ENCODE measurements around the gene ZNF789. TPM values are rescaled to one million over a fixed set of nuclear protein-coding genes. Genes with fewer than 3 reads are reported as not detected.

The ZNF789 gene
- total RNA-seq, 2 experiments from 2014 or later = 32.2 to 59.6 TPM

- no peak overlapping the region for H2AFZ ChIP-seq (ENCODE audit: low read length)
- TF ChIP-seq EZH2phosphoT487 (IDR thresholded peaks at IDR 0.05; ENCODE audit: borderline replicate concordance, low read depth, low read length) = no peak
- no peak for TF ChIP-seq CTCF (conservative IDR thresholded peaks at IDR 0.05; ENCODE audit: low read length)
- H3K27ac ChIP-seq (ENCODE audit: low read depth, low read length, poor library complexity, severe bottlenecking) = no peak overlapping the region
- no peak for DNase-seq (ENCODE audit: low spot score)
- no TSS peak for BruUV-seq (replicated peaks)
- peaks cover 74% of the 10 kb centered on the region for H3K36me3 ChIP-seq (ENCODE audit: insufficient read depth, low read length)
- peaks cover 9% of the 10 kb centered on the region for H3K4me1 ChIP-seq (ENCODE audit: insufficient read depth, low read length, poor library complexity, severe bottlenecking)
- H4K20me1 ChIP-seq (ENCODE audit: insufficient read depth, low read length) = no peaks in the 10 kb centered on the region; the same call in 1 of the 2 replicates
- intact Hi-C loops (cut with micrococcal nuclease; ENCODE audit: unreplicated experiment) = no loop called here
- no peak overlapping the region for H3K4me3 ChIP-seq (ENCODE audit: low read depth, low read length, poor library complexity, severe bottlenecking)
- ChIA-PET POLR2A (interaction anchor here (0.7 kb wide), 1 partner anchor 15 kb away, joined by 3 read pairs; no protein-coding TSS in a partner anchor), CTCF (ENCODE audit: unreplicated experiment) (no interaction called here)
- no peaks in the 10 kb centered on the region for H3K9me2 ChIP-seq (ENCODE audit: insufficient read depth, low read length)
- no peaks in the 10 kb centered on the region for H3K9me3 ChIP-seq (ENCODE audit: low read length)
- H3K4me2 ChIP-seq (ENCODE audit: low read length) = no peak overlapping the region
- peaks cover 50% of the 10 kb centered on the region for H3K79me2 ChIP-seq (ENCODE audit: insufficient read depth, low read depth, low read length)
Observed at GRCh38 chr7:99478464-99479440, 6.1 kb downstream of the ZNF789 start.

- no peak overlapping the region for H3K4me2 ChIP-seq (ENCODE audit: low read length)
- DNase-seq (ENCODE audit: low spot score) = no peak
- POLR2A ChIA-PET = no interaction called here
- no peak overlapping the region for H3K27ac ChIP-seq (ENCODE audit: low read depth, low read length, poor library complexity, severe bottlenecking)
- no peaks in the 10 kb centered on the region for H3K9me3 ChIP-seq (ENCODE audit: low read length)
- no peaks in the 10 kb centered on the region for H3K79me2 ChIP-seq (ENCODE audit: insufficient read depth, low read depth, low read length)
- no peaks in the 10 kb centered on the region for H3K9me2 ChIP-seq (ENCODE audit: insufficient read depth, low read length)
- H2AFZ ChIP-seq (ENCODE audit: low read length) = no peak overlapping the region
- no TSS peak for BruUV-seq (replicated peaks)
- TF ChIP-seq CTCF (conservative IDR thresholded peaks at IDR 0.05; ENCODE audit: low read length) (no peak), EZH2phosphoT487 (IDR thresholded peaks at IDR 0.05; ENCODE audit: borderline replicate concordance, low read depth, low read length) (no peak)
- peaks cover 54% of the 10 kb centered on the region for H3K36me3 ChIP-seq (ENCODE audit: insufficient read depth, low read length)
- H4K20me1 ChIP-seq (ENCODE audit: insufficient read depth, low read length) = no peaks in the 10 kb centered on the region
- intact Hi-C loops (cut with micrococcal nuclease; ENCODE audit: unreplicated experiment) = no loop called here
- CTCF ChIA-PET (ENCODE audit: unreplicated experiment) = no interaction called here
- no peaks in the 10 kb centered on the region for H3K4me1 ChIP-seq (ENCODE audit: insufficient read depth, low read length, poor library complexity, severe bottlenecking)
- H3K4me3 ChIP-seq (ENCODE audit: low read depth, low read length, poor library complexity, severe bottlenecking) = no peak overlapping the region
Observed at GRCh38 chr7:99485094-99485493, 12.4 kb downstream of the ZNF789 start.

- Histone ChIP-seq H3K4me3 (ENCODE audit: low read depth, low read length, poor library complexity, severe bottlenecking) (no peak overlapping the region), H3K27ac (ENCODE audit: low read depth, low read length, poor library complexity, severe bottlenecking) (no peak overlapping the region), H3K9me3 (ENCODE audit: low read length) (no peaks in the 10 kb centered on the region), H3K36me3 (ENCODE audit: insufficient read depth, low read length) (peaks cover 54% of the 10 kb centered on the region), H3K4me1 (ENCODE audit: insufficient read depth, low read length, poor library complexity, severe bottlenecking) (no peaks in the 10 kb centered on the region), H3K79me2 (ENCODE audit: insufficient read depth, low read depth, low read length) (no peaks in the 10 kb centered on the region), H4K20me1 (ENCODE audit: insufficient read depth, low read length) (no peaks in the 10 kb centered on the region), H2AFZ (ENCODE audit: low read length) (no peak overlapping the region), H3K9me2 (ENCODE audit: insufficient read depth, low read length) (no peaks in the 10 kb centered on the region), H3K4me2 (ENCODE audit: low read length) (no peak overlapping the region)
- TF ChIP-seq CTCF (conservative IDR thresholded peaks at IDR 0.05; ENCODE audit: low read length) (peak; percentile 42), EZH2phosphoT487 (IDR thresholded peaks at IDR 0.05; ENCODE audit: borderline replicate concordance, low read depth, low read length) (no peak)
- intact Hi-C loops (cut with micrococcal nuclease; ENCODE audit: unreplicated experiment) = no loop called here
- DNase-seq (ENCODE audit: low spot score) = no peak
- ChIA-PET POLR2A (no interaction called here), CTCF (ENCODE audit: unreplicated experiment) (no interaction called here)
- BruUV-seq (replicated peaks) = no TSS peak
Observed at GRCh38 chr7:99489235-99489634, 16.5 kb downstream of the ZNF789 start.

Data from OCI-LY7 (cell line).